GM21367 (cell line): ENCODE results near the gene PMPCB.

Experiments
- ATAC-seq: cut with Tn5 transposase; IDR thresholded peaks from one replicate; pipeline ENCODE4 v1.9.1; 2021; ENCODE audit not compliant: unreplicated experiment

The PMPCB gene

GRCh38 chr7:103325744-103326143, 28.5 kb downstream of the PMPCB start:
- no peak for ATAC-seq

- no peak for ATAC-seq
These were observed 39.5 kb downstream of the PMPCB start for GRCh38 chr7:103336761-103337160.

GRCh38 chr7:103338864-103339263, 41.6 kb downstream of the PMPCB start:
- ATAC-seq = no peak

GRCh38 chr7:103341466-103341865, 44.2 kb downstream of the PMPCB start:
- no peak for ATAC-seq

GRCh38 chr7:103343332-103343731, 46.1 kb downstream of the PMPCB start:
- ATAC-seq = no peak

GRCh38 chr7:103343758-103344452, 46.7 kb downstream of the PMPCB start:
- peak; percentile 2 for ATAC-seq

GRCh38 chr7:103344453-103345149, 47.4 kb downstream of the PMPCB start, which contains the start of gene DNAJC2:
TSS of gene DNAJC2 (minus strand) at chr7:103344767. CDS start at chr7:103344622, 145 bp downstream.
- peak; percentile 68 for ATAC-seq

GRCh38 chr7:103346396-103346795, 49.2 kb downstream of the PMPCB start:
- ATAC-seq = no peak

- ATAC-seq = peak; percentile 66
These were observed 50.5 kb downstream of the PMPCB start, which contains the start of gene PSMC2 for GRCh38 chr7:103347507-103348267. TSS of gene PSMC2 (plus strand) at chr7:103347643. CDS start at chr7:103347712, 69 bp downstream.

GRCh38 chr7:103348452-103348851, 51.2 kb downstream of the PMPCB start:
- no peak for ATAC-seq

- no peak for ATAC-seq
These were observed 51.7 kb downstream of the PMPCB start for GRCh38 chr7:103348959-103349358.

GRCh38 chr7:103349805-103350204, 52.6 kb downstream of the PMPCB start:
- ATAC-seq = no peak
